Measurements from ENCODE around the gene HPS4. TPM values are rescaled to one million over a fixed set of nuclear protein-coding genes. Genes with fewer than 3 reads are reported as not detected.

HPS4 gene
- total and polyA plus RNA-seq, 2 of the 8 experiments (the other 6 are each of a cell fraction or from before 2014, with no cell fraction given) = 28.0 to 35.2 TPM

GRCh38 chr22:26492220-26492619 is 8.6 kb upstream of the HPS4 start:
- Histone ChIP-seq H3K9me3 (ENCODE audit: insufficient read depth in 2 of 2, low read depth in 1 of 2, low read length in 1 of 2) (no peaks in the 10 kb centered on the region), H3K4me3 (ENCODE audit: extremely low read depth in 1 of 4, insufficient read depth in 2 of 4, low read depth in 3 of 4, low read length in 4 of 4) (no peak overlapping the region), H3K18ac (ENCODE audit: extremely low read depth, low read length) (no peak overlapping the region), H3K14ac (ENCODE audit: insufficient read length) (no peak overlapping the region), H2AK5ac (ENCODE audit: low read depth, low read length) (no peak overlapping the region), H3K4me1 (replicated peaks in 1 of 4; ENCODE audit: control insufficient read depth in 3 of 4, insufficient read depth in 4 of 4, low read length in 3 of 4) (no peaks in the 10 kb centered on the region), H3K27ac (ENCODE audit: low read depth, low read length) (no peak overlapping the region), H3K23ac (ENCODE audit: insufficient read length) (no peak overlapping the region), H4K8ac (ENCODE audit: extremely low read depth, insufficient read depth, low read length) (no peak overlapping the region), H2BK5ac (ENCODE audit: low read depth, low read length) (no peak overlapping the region), H3K4me2 (ENCODE audit: insufficient read depth in 1 of 2, low read depth in 2 of 2, low read length in 2 of 2) (no peak overlapping the region), H3K79me2 (ENCODE audit: control insufficient read depth in 1 of 2, insufficient read depth in 2 of 2, low read length in 2 of 2) (no peaks in the 10 kb centered on the region), H2BK120ac (replicated peaks; ENCODE audit: low read depth, low read length) (no peak overlapping the region), H4K20me1 (replicated peaks in 1 of 2; ENCODE audit: control insufficient read depth in 1 of 2, insufficient read depth in 2 of 2, low read length in 2 of 2) (peaks cover 2 to 11% of the 10 kb centered on the region in 2 experiments), H3K36me3 (ENCODE audit: control insufficient read depth in 2 of 4, insufficient read depth in 4 of 4, low read length in 3 of 4) (peaks cover 38 to 84% (median 81%) of the 10 kb centered on the region in 4 experiments), H3K9ac (replicated peaks in 1 of 4; ENCODE audit: extremely low read depth in 1 of 4, low read depth in 3 of 4, low read length in 3 of 4) (no peak overlapping the region), H3K23me2 (ENCODE audit: low read depth, low read length) (no peaks in the 10 kb centered on the region), H3K27me3 (replicated peaks in 1 of 4; ENCODE audit: control insufficient read depth in 3 of 4, extremely low read depth in 1 of 4, insufficient read depth in 3 of 4, low read length in 3 of 4) (no peaks in the 10 kb centered on the region), H2BK20ac (ENCODE audit: low read length) (no peak overlapping the region), H2BK15ac (ENCODE audit: low read length) (no peak overlapping the region), H2AFZ (ENCODE audit: low read length) (no peak overlapping the region), H3K56ac (replicated peaks; ENCODE audit: insufficient read length, low read depth, low read length) (no peak overlapping the region), H3K79me1 (ENCODE audit: low read depth, low read length) (no peaks in the 10 kb centered on the region), H2BK12ac (ENCODE audit: low read depth, low read length) (no peak overlapping the region), H4K5ac (ENCODE audit: insufficient read length, low read depth, low read length) (no peak overlapping the region), H4K91ac (replicated peaks; ENCODE audit: insufficient read length, low read length) (no peak overlapping the region), H3K4ac (replicated peaks; ENCODE audit: insufficient read length, low read depth, low read length) (no peak overlapping the region)
- 95% methylated on average over 9 of the region's 9 CpGs; no CpG with 5 or more reads in 1 of the 2 experiments for WGBS, 2 experiments (ENCODE audit: extremely low coverage in 1 of 2, insufficient coverage in 1 of 2, insufficient read length in 1 of 2, insufficient replicate concordance in 2 of 2, low coverage in 1 of 2, low lambda C conversion rate in 2 of 2, missing lambda C conversion rate in 1 of 2)
- ChIA-PET CTCF (ENCODE audit: partially characterized antibody) (interaction anchor here (1.0 to 4.8 kb wide), 4 partner anchors 10 to 100 kb away, joined by 3 to 24 read pairs (median 4); no protein-coding TSS in a partner anchor), POLR2A (ENCODE audit: partially characterized antibody) (interaction anchor here (0.6 to 2.7 kb wide), 6 partner anchors 9 to 788 kb away, joined by 3 to 15 read pairs (median 4); partner anchors contain the start of genes HPS4 and SRRD)
- no peak for DNase-seq (ENCODE audit: low read depth in 1 of 2, low spot score in 2 of 2)
- no peak for TF ChIP-seq SAP30 (IDR thresholded peaks at IDR 0.05; ENCODE audit: insufficient read depth, insufficient replicate concordance, low read length)
- no peak for TF ChIP-seq FOSL1 (IDR thresholded peaks at IDR 0.05; ENCODE audit: insufficient read depth, low read depth, low read length)
- no peak for TF ChIP-seq BCL11A (IDR thresholded peaks at IDR 0.05; ENCODE audit: low read depth in 2 of 2, low read length in 2 of 2)
- TF ChIP-seq EP300 (IDR thresholded peaks at IDR 0.05; ENCODE audit: borderline replicate concordance in 1 of 2, low read depth in 2 of 2, low read length in 2 of 2) = no peak
- TF ChIP-seq POLR2AphosphoS5 (IDR thresholded peaks at IDR 0.05; ENCODE audit: low read depth, low read length) = no peak
- no peak for TF ChIP-seq RAD21 (IDR thresholded peaks at IDR 0.05 in 1 of 2, conservative IDR thresholded peaks at IDR 0.05 in 1 of 2; ENCODE audit: low read depth in 2 of 2, low read length in 2 of 2)
- FAIRE-seq = no peak

Measured in H1 (cell line).